Measurements from ENCODE around the gene RASGRF1. TPM values are rescaled to one million over a fixed set of nuclear protein-coding genes. Genes with fewer than 3 reads are reported as not detected.

RASGRF1 gene
- total RNA-seq, 1 experiment from 2014 or later, result 0.70 TPM

DNA sequence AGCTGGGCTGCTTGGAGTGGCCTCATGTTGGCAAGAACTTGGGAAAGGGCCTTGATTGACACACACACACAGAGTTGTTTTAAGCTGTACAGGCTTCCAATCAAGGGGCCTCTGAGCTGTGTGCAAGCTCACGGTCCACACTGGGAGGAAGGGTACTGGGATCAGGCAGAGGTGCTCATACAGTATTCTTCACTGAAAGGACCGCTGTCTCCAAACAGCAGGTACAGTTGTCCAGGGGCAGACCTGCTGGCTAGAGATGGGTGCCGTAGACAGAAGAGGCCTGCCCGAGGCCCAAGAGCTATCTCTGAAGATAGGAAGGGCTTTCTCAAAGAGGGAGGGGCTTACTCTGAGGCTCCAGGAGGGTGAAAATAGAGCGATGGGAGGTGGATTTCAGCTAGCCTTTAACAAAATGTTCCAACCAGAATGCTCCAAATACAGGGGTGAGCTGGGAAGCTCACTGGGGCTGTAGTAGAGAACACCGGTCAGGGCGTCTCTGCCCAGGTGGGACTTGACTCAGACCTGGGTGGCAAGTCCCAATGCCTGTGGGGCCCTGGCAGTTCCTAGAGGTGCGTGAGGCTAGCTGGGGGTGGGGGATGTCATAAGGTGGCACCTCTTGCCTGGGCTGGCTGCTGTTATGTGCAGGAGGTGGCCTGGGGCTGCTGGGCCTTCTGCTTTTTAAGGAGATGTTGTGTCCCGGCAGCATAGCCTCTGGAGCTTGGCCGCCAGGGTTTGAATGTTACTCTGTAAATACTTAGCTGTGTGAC is 42.7 kb downstream of the RASGRF1 start:
- intact Hi-C loops (cut with micrococcal nuclease), result no loop called here
- CTCF ChIA-PET, result interaction anchor here (0.6 to 2.3 kb wide), 5 partner anchors 52 to 442 kb away, joined by 3 to 10 read pairs (median 4); no protein-coding TSS in a partner anchor
- Mint-ChIP-seq H3K4me1 (ENCODE audit: insufficient read depth, unreplicated experiment) (no peaks in the 10 kb centered on the region), H3K27me3 (ENCODE audit: insufficient read depth, unreplicated experiment) (peaks cover 6% of the 10 kb centered on the region), H3K9me3 (ENCODE audit: unreplicated experiment) (no peaks in the 10 kb centered on the region), H3K36me3 (ENCODE audit: insufficient read depth, unreplicated experiment) (no peaks in the 10 kb centered on the region), H3K27ac (ENCODE audit: low read depth, unreplicated experiment) (no peak overlapping the region), H3K4me3 (ENCODE audit: unreplicated experiment) (no peak overlapping the region)
- DNase-seq (ENCODE audit: unreplicated experiment), result no peak
- POLR2A ChIA-PET, result interaction anchor here (0.6 kb wide), 1 partner anchor 24 kb away, joined by 3 read pairs; no protein-coding TSS in a partner anchor
- BruUV-seq (replicated peaks), result no TSS peak
- TF ChIP-seq, protein P1, sequence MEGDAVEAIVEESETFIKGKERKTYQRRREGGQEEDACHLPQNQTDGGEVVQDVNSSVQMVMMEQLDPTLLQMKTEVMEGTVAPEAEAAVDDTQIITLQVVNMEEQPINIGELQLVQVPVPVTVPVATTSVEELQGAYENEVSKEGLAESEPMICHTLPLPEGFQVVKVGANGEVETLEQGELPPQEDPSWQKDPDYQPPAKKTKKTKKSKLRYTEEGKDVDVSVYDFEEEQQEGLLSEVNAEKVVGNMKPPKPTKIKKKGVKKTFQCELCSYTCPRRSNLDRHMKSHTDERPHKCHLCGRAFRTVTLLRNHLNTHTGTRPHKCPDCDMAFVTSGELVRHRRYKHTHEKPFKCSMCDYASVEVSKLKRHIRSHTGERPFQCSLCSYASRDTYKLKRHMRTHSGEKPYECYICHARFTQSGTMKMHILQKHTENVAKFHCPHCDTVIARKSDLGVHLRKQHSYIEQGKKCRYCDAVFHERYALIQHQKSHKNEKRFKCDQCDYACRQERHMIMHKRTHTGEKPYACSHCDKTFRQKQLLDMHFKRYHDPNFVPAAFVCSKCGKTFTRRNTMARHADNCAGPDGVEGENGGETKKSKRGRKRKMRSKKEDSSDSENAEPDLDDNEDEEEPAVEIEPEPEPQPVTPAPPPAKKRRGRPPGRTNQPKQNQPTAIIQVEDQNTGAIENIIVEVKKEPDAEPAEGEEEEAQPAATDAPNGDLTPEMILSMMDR (IDR thresholded peaks at IDR 0.05; ENCODE audit: unreplicated experiment), result no peak

DNA sequence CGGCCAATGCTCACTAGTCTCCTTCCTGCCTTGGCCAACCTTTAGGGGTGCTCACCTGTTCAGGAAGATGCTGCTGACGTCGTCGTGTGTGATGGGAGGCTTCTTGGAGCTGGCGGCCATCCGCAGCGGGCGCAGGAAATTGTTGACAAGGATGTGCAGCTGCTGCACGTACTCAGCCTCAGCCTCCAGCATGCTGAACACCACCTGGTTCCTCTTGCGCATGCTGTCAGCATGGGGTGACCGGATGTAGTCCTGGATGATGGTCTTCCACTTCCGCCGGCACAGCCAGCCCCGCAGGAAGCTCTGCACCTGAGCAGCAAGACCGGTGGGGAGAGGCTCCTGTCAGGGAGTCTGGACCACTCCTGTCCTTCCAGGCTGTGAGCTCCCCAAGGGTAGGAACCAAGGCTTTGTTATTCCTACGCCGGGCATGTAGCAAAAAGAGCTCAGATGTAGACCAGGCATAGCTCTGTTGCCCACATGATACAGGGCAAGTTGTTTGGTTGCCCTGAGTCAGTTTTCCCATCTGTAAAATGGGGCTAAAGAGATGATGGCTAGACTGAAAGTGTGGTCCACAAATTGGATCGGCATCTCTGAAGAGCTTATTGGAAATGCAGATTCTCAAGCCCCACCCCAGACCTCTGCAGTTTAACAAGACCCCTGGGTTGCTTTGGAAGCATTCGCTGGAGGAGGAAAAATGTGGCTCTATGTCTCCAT is 43.7 kb downstream of the RASGRF1 start:
- Mint-ChIP-seq H3K27ac (ENCODE audit: low read depth, unreplicated experiment) (no peak overlapping the region), H3K4me3 (ENCODE audit: unreplicated experiment) (no peak overlapping the region), H3K4me1 (ENCODE audit: insufficient read depth, unreplicated experiment) (no peaks in the 10 kb centered on the region), H3K27me3 (ENCODE audit: insufficient read depth, unreplicated experiment) (peaks cover 6% of the 10 kb centered on the region), H3K9me3 (ENCODE audit: unreplicated experiment) (no peaks in the 10 kb centered on the region), H3K36me3 (ENCODE audit: insufficient read depth, unreplicated experiment) (no peaks in the 10 kb centered on the region)
- POLR2A ChIA-PET, result no interaction called here
- TF ChIP-seq, protein P1 (IDR thresholded peaks at IDR 0.05; ENCODE audit: unreplicated experiment), result no peak
- CTCF ChIA-PET, result interaction anchor here (0.6 to 2.3 kb wide), 2 partner anchors 114 to 138 kb away, joined by 3 to 10 read pairs; no protein-coding TSS in a partner anchor
- intact Hi-C loops (cut with micrococcal nuclease), result no loop called here
- no TSS peak for BruUV-seq (replicated peaks)
- no peak for DNase-seq (ENCODE audit: unreplicated experiment)

DNA sequence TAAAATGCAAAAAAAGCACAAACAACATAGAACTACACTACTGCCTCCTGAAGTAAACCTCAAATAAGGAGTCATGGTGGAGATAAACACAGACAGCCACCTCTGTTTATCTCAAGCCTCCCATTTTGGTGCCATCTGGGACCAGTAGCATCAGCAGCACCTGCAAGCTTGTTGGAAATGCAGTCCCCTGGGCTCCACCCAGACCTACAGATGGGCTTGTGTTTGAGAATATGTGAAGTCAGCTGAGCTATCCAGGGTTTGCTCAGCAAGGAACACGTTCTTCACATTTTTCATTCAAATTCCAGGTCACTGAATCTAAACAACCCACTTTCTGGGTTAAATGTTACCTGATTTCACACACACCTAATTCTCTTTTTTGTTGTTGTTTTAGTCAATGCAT is 45.5 kb downstream of the RASGRF1 start:
- Mint-ChIP-seq H3K36me3 (ENCODE audit: insufficient read depth, unreplicated experiment) (no peaks in the 10 kb centered on the region), H3K27ac (ENCODE audit: low read depth, unreplicated experiment) (no peak overlapping the region), H3K4me3 (ENCODE audit: unreplicated experiment) (no peak overlapping the region), H3K9me3 (ENCODE audit: unreplicated experiment) (no peaks in the 10 kb centered on the region), H3K4me1 (ENCODE audit: insufficient read depth, unreplicated experiment) (no peaks in the 10 kb centered on the region), H3K27me3 (ENCODE audit: insufficient read depth, unreplicated experiment) (peaks cover 6% of the 10 kb centered on the region)
- CTCF ChIA-PET, result interaction anchor here (0.6 kb wide), 2 partner anchors 119 to 165 kb away, joined by 3 to 8 read pairs; no protein-coding TSS in a partner anchor
- BruUV-seq (replicated peaks), result no TSS peak
- no peak for DNase-seq (ENCODE audit: unreplicated experiment)
- POLR2A ChIA-PET, result no interaction called here
- intact Hi-C loops (cut with micrococcal nuclease), result no loop called here
- TF ChIP-seq, protein P1 (IDR thresholded peaks at IDR 0.05; ENCODE audit: unreplicated experiment), result no peak

DNA sequence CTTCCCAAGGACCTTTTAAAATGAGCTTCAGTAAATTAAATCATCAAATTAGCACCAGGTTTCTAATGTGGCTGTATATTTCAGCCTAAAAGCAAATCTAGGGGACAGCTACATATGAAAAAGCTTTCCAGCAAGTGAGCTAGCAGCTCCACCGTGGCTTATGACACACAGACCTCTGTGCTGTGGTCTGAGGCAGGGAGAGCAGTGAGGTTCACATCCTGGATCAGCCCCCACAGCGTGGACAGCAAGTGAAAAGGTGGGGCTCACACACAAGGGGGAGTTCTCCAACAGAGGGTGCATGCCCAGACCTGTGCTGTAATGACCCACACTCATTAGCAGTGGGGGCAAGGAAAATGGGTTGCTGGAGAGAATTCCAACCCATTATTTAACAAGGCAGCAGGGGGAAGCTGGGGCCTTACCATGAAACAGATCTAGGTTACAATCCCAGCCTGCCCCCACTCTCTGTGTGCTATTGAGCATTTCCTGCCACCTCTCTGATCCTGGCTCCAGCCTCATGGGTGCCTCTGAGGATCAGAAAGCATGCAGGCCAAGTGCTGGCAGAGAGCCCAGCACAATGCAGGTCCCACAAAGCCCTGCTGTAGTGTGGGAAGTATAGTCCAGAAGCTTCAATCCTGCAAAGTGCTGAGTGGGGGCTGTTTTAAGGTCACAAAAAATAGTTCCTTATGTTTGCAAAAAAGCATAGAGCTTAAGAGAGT is 48.2 kb downstream of the RASGRF1 start:
- BruUV-seq (replicated peaks), result no TSS peak
- no peak overlapping the region for H3K27ac Mint-ChIP-seq (ENCODE audit: low read depth, unreplicated experiment)
- H3K4me3 Mint-ChIP-seq (ENCODE audit: unreplicated experiment), result no peak overlapping the region
- H3K9me3 Mint-ChIP-seq (ENCODE audit: unreplicated experiment), result no peaks in the 10 kb centered on the region
- ChIA-PET CTCF (interaction anchor here (0.8 to 4.2 kb wide), 2 partner anchors 13 to 145 kb away, joined by 3 to 28 read pairs; no protein-coding TSS in a partner anchor), POLR2A (interaction anchor here (0.6 kb wide), 1 partner anchor 719 kb away, joined by 3 read pairs; no protein-coding TSS in a partner anchor)
- no peaks in the 10 kb centered on the region for H3K36me3 Mint-ChIP-seq (ENCODE audit: insufficient read depth, unreplicated experiment)
- TF ChIP-seq, protein P1 (IDR thresholded peaks at IDR 0.05; ENCODE audit: unreplicated experiment), result no peak
- no peaks in the 10 kb centered on the region for H3K4me1 Mint-ChIP-seq (ENCODE audit: insufficient read depth, unreplicated experiment)
- intact Hi-C loops (cut with micrococcal nuclease), result no loop called here
- no peak for DNase-seq (ENCODE audit: unreplicated experiment)
- H3K27me3 Mint-ChIP-seq (ENCODE audit: insufficient read depth, unreplicated experiment), result peaks cover 6% of the 10 kb centered on the region
